Epithelial cell of alveolus of lung (primary cell): Measurements from ENCODE around the gene SIX6. TPM values are rescaled to one million over a fixed set of nuclear protein-coding genes. Genes with fewer than 3 reads are reported as not detected.

Experiments used
- total RNA-seq: library from RNA; depleted of rRNA; stranded (reverse); fragments of >200 nt; gene quantifications from 2 replicates; pipeline ENCODE4 v1.2.1, GENCODE V29; 2015

Gene SIX6
- total RNA-seq, result not detected in 2 replicates

DNA sequence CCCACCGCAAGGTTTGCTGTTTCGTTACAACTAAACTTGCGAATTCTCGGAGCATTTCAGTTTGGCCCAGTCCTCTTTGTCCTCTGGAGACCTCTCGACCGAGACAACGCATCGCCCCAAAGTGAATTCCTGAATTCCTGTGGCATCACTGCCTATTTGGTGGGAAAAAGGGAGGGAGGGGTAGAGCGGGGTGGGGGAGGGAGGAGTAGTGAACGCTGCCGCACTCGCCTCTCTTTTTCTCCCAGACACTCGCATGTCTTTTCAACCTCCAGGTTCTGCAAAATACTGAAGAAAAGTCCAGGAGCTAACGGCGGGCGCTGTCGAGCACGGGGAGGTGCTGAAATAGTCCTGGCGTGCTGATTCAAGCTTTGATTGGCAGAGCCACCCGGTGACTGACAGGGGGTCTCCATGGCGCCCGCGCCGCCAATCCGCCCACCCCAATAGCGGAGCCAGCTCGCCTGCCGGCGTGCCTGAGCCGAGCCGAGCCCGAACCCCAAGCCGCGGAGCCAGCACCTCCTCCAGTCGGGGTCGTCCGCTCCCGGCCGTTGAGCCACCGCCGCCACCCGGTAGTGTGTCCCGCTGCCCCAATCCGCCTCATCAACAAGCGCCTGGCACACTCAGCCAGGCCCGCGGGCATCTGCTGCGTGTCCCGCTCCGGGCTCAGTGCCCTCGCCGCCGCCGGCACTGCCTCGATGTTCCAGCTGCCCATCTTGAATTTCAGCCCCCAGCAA, at the start of gene SIX6:
Gene SIX6, plus strand, starts transcription at position 440 of the 731 bp plus-strand sequence. Its CDS starts 253 bp downstream, at position 693.

DNA sequence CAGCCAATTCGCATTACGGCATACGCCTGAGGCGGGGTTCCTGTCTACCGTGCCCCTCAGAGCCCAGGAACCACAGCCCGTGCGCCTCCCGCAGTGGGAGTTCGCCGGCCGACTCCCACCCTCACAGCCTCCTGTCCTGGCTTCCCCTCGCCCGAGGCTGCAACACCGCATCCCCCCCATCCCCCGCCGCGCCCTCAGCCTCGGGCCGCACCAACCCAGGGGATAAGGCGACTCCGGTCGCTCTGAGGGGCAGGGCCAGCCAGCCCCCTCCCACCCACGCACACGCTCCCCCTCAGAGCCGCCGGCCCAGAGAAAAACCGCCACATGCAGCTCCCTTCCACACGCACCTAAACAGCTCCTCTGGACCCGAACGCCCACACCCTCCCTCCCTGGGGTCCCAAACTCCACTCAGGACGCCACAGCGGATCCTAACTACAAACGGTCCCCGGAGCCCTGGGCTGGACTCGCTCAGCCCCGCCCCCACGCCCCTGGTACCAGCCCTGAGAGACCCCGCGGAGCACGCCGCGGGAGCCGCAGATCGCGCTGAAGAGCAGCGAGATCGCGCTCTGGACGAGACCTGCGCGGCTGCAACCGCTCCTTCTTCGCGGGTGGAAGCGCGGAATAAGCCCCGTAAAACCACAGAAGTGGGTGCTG, 23.2 kb upstream of the SIX6 start, which contains the start of gene C14orf39:
Gene C14orf39, minus strand, starts transcription at position 466 of the 654 bp plus-strand sequence. CDS start 985 bp downstream, outside the sequence.

Other genes starting within 250 kb of the SIX6 start
- 0.56 and 0.78 TPM in 2 replicates for gene C14orf39, start 23.1 kb upstream of the SIX6 start, total RNA-seq
- 2.4 and 10.5 TPM in 2 replicates for gene SIX1, start 140.3 kb downstream of the SIX6 start, total RNA-seq
- 17.6 and 22.1 TPM in 2 replicates for gene SIX4, start 215.2 kb downstream of the SIX6 start, total RNA-seq
- gene MNAT1, start 225.6 kb downstream of the SIX6 start, total RNA-seq, result 15.4 and 39.0 TPM in 2 replicates